Naive B cell (primary cell): Measurements from ENCODE around the gene NFKB1. TPM values are rescaled to one million over a fixed set of nuclear protein-coding genes. Genes with fewer than 3 reads are reported as not detected.

Experiments used
- ATAC-seq, 2 donors: fragments of 150-1000 bp; cut with Tn5 transposase; 2 replicates each; pipeline ENCODE4 v1.10.0; 2021; ENCODE audit warnings: low read depth in 2 of 2, mild to moderate bottlenecking in 2 of 2, moderate library complexity in 2 of 2
- DNase-seq: peaks from one replicate; pipeline ENCODE4 v3.0.0; 2022
- H3K27ac Mint-ChIP-seq, 6 donors: one replicate each; pipeline ENCODE4 v1.8.0; 2020 to 2022; ENCODE audit warnings: mild to moderate bottlenecking in 6 of 6, mixed read lengths in 6 of 6, moderate library complexity in 5 of 6, inconsistent platforms in 2 of 6
- H3K27me3 Mint-ChIP-seq, 3 donors: one replicate each; pipeline ENCODE4 v1.8.0; 2021 to 2022; ENCODE audit warnings: mixed read lengths in 3 of 3, mild to moderate bottlenecking in 1 of 3
- H3K36me3 Mint-ChIP-seq, 2 donors: one replicate each; pipeline ENCODE4 v1.8.0; 2020 to 2022; ENCODE audit warnings: mixed read lengths in 2 of 2, inconsistent platforms in 1 of 2, mild to moderate bottlenecking in 1 of 2
- H3K4me1 Mint-ChIP-seq, 3 donors: one replicate each; pipeline ENCODE4 v1.8.0; 2020 to 2022; ENCODE audit warnings: mixed read lengths in 3 of 3, inconsistent platforms in 1 of 3, mild to moderate bottlenecking in 1 of 3, moderate library complexity in 1 of 3
- H3K4me3 Mint-ChIP-seq, 8 donors: one replicate each; pipeline ENCODE4 v1.8.0; 2020 to 2022; ENCODE audit warnings: mild to moderate bottlenecking in 8 of 8, mixed read lengths in 8 of 8, moderate library complexity in 8 of 8, inconsistent platforms in 2 of 8
- H3K9me3 Mint-ChIP-seq, 7 donors: one replicate each; pipeline ENCODE4 v1.8.0; 2020 to 2022; ENCODE audit warnings: mixed read lengths in 7 of 7, mild to moderate bottlenecking in 5 of 7, inconsistent platforms in 2 of 7, moderate library complexity in 1 of 7
- polyA plus RNA-seq, 6 donors: library from polyadenylated mRNA; unstranded; fragments of 300-500 nt; fragmentation: Illumina TruSeq; gene quantifications; one replicate each; pipeline ENCODE4 v1.2.3, GENCODE V29; 2021; ENCODE audit warnings: low read depth in 6 of 6

The NFKB1 gene
- polyA plus RNA-seq, 6 donors from 2014 or later = 14.5 to 47.4 (median 26.2) TPM

- peaks cover 18 to 36% (median 25%) of the 10 kb centered on the region in 3 donors for H3K4me1 Mint-ChIP-seq
- peak overlapping the region in 5 of 6 donors; percentile 45 to 89 (median 79) for H3K27ac Mint-ChIP-seq
- peak overlapping the region in 1 of 8 donors; percentile 10 for H3K4me3 Mint-ChIP-seq
- no peak for DNase-seq
- no peaks in the 10 kb centered on the region for H3K27me3 Mint-ChIP-seq
- peaks cover 19 to 21% of the 10 kb centered on the region in 2 donors for H3K36me3 Mint-ChIP-seq
- H3K9me3 Mint-ChIP-seq = no peaks in the 10 kb centered on the region
- no peak for ATAC-seq
These were observed 40.5 kb downstream of the NFKB1 start for GRCh38 chr4:102541697-102542096.

DNA sequence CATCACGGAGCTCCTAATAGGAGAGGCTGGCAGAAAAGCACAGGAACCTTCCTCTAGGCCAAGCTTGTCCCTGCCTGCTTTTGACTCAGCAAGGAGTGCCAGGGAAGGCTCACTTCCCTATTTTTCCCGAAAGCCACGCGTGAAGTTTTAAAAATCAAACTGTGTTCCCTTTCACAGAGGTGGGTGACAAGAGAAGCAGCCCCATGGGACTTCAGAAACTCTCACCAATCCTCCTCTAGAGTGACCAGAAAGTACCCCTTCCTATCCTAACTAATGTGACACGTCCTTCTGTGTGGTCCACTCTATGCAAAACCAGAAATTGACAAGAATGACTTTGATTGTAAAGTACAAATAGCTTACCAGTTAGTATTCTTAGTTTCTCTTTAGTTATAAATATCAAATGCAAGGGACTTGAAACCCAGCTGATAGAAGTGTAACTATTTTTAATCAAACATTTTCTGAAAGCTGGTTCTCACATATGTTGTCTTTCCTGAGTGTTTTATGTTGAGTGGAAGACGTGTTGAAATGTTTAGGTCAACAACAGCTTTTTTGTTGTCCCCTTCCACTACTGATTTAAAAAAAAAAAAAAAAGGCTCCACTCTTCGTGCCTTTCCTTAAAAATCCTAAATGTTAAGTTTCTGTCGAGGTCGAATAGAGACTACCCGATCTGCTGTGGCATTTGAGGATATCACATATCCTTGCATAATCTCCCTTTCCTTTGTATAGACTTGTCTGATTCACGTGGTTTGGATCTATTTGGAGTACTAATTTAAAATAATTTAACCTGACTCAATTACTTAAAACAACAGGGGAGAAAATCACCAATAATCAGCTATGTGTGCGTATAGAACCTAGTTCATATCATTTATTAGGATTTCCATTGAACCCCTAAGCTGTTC lies 42.1 kb downstream of the NFKB1 start:
- peak overlapping the region in 1 of 8 donors; percentile 29 for H3K4me3 Mint-ChIP-seq
- H3K36me3 Mint-ChIP-seq = peaks cover 19 to 26% of the 10 kb centered on the region in 2 donors
- DNase-seq = no peak
- ATAC-seq = no peak
- H3K27ac Mint-ChIP-seq = peak overlapping the region in 5 of 6 donors; percentile 18 to 82 (median 38)
- H3K9me3 Mint-ChIP-seq = no peaks in the 10 kb centered on the region
- H3K27me3 Mint-ChIP-seq = no peaks in the 10 kb centered on the region
- peaks cover 24 to 44% (median 33%) of the 10 kb centered on the region in 3 donors for H3K4me1 Mint-ChIP-seq

GRCh38 chr4:102546635-102547034 lies 45.5 kb downstream of the NFKB1 start:
- H3K4me1 Mint-ChIP-seq = peaks cover 31 to 56% (median 45%) of the 10 kb centered on the region in 3 donors
- peaks cover 23 to 31% of the 10 kb centered on the region in 2 donors for H3K36me3 Mint-ChIP-seq
- peak; percentile 18 for DNase-seq
- H3K4me3 Mint-ChIP-seq = no peak overlapping the region
- H3K9me3 Mint-ChIP-seq = no peaks in the 10 kb centered on the region
- peak overlapping the region; percentile 2 to 84 (median 46) for H3K27ac Mint-ChIP-seq
- no peaks in the 10 kb centered on the region for H3K27me3 Mint-ChIP-seq
- ATAC-seq = peak; percentile 80 to 84

DNA sequence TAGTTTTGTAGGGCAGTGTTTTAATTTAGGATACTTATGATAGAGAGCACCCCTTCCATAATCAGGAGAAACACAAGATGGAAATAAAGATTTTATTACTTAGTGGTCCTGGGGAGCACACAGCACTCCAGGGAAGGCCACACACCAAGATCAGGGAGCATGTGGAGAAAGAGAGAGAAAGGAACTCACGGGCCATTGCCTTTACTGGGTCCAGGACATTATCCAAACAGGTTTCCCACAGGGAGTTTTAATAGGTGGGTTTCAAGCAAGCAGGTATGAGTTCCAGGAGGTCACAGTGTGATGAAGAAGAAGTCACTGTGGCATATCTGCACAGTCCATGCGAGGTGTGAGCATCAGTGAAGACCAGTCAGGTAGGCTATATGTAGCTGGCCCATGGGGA lies 46.8 kb downstream of the NFKB1 start:
- Mint-ChIP-seq H3K4me3 (peak overlapping the region in 1 of 8 donors; percentile 29), H3K27ac (peak overlapping the region in 5 of 6 donors; percentile 2 to 86 (median 57)), H3K36me3 (peaks cover 21 to 26% of the 10 kb centered on the region in 2 donors), H3K4me1 (peaks cover 41 to 61% (median 59%) of the 10 kb centered on the region in 3 donors), H3K27me3 (no peaks in the 10 kb centered on the region), H3K9me3 (no peaks in the 10 kb centered on the region)
- ATAC-seq = no peak
- no peak for DNase-seq

DNA sequence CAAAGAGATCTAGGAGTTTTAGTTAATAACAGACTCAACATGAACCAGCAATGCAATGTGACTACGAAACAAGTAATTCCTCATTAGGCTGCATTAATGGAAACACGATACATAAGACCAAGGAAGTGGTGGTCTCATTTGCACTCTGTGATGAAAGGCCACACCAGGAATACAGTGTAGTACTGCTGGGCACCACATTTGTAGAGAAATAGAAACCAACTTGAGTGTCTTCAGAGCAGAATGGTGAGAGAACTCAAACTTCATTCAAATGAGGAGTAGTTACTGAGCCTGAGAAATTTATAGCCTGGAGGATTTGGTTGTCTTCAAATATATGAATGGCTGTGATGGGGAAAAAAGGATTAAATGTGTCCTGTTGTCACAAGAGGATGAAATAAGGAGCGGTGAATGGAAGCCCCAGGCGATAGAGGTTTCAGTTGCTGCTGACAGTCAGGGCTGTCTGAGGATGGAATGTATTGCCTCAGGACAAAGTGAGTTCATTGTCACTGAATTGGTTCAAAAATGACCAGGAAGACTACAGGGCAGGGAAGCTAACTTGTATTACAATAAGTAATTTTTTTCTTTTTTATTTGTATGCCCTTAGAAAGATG lies 50.9 kb downstream of the NFKB1 start:
- no peaks in the 10 kb centered on the region for H3K9me3 Mint-ChIP-seq
- H3K4me1 Mint-ChIP-seq = peaks cover 35 to 46% (median 44%) of the 10 kb centered on the region in 3 donors
- no peaks in the 10 kb centered on the region for H3K27me3 Mint-ChIP-seq
- no peak for DNase-seq
- H3K4me3 Mint-ChIP-seq = peak overlapping the region in 7 of 8 donors; percentile 17 to 61 (median 50)
- peak in 1 of 2 donors; percentile 16 for ATAC-seq
- H3K27ac Mint-ChIP-seq = peak overlapping the region; percentile 54 to 86 (median 78)
- H3K36me3 Mint-ChIP-seq = peaks cover 10 to 15% of the 10 kb centered on the region in 2 donors

GRCh38 chr4:102552781-102553180 lies 51.6 kb downstream of the NFKB1 start:
- peaks cover 9 to 15% of the 10 kb centered on the region in 2 donors for H3K36me3 Mint-ChIP-seq
- no peaks in the 10 kb centered on the region for H3K9me3 Mint-ChIP-seq
- peak overlapping the region; percentile 30 to 87 (median 82) for H3K27ac Mint-ChIP-seq
- peak; percentile 62 to 81 for ATAC-seq
- H3K4me1 Mint-ChIP-seq = peaks cover 34 to 44% (median 42%) of the 10 kb centered on the region in 3 donors
- peak overlapping the region in 4 of 8 donors; percentile 26 to 58 (median 44) for H3K4me3 Mint-ChIP-seq
- no peak for DNase-seq
- H3K27me3 Mint-ChIP-seq = no peaks in the 10 kb centered on the region

- ATAC-seq (no peak), DNase-seq (no peak)
- H3K36me3 Mint-ChIP-seq = peaks cover 5 to 15% of the 10 kb centered on the region in 2 donors
- H3K27me3 Mint-ChIP-seq = no peaks in the 10 kb centered on the region
- peaks cover 36 to 47% (median 36%) of the 10 kb centered on the region in 3 donors for H3K4me1 Mint-ChIP-seq
- H3K4me3 Mint-ChIP-seq = no peak overlapping the region
- no peaks in the 10 kb centered on the region for H3K9me3 Mint-ChIP-seq
- peak overlapping the region in 4 of 6 donors; percentile 21 to 78 (median 42) for H3K27ac Mint-ChIP-seq
These were observed 52.8 kb downstream of the NFKB1 start for GRCh38 chr4:102553982-102554381.

- ATAC-seq (no peak), DNase-seq (no peak)
- Mint-ChIP-seq H3K27me3 (no peaks in the 10 kb centered on the region), H3K4me3 (no peak overlapping the region), H3K27ac (peak overlapping the region in 2 of 6 donors; percentile 16 to 18), H3K36me3 (peaks cover 5 to 15% of the 10 kb centered on the region in 2 donors), H3K4me1 (peaks cover 39 to 51% (median 41%) of the 10 kb centered on the region in 3 donors), H3K9me3 (no peaks in the 10 kb centered on the region)
These were observed 53.3 kb downstream of the NFKB1 start for GRCh38 chr4:102554482-102554881.

DNA sequence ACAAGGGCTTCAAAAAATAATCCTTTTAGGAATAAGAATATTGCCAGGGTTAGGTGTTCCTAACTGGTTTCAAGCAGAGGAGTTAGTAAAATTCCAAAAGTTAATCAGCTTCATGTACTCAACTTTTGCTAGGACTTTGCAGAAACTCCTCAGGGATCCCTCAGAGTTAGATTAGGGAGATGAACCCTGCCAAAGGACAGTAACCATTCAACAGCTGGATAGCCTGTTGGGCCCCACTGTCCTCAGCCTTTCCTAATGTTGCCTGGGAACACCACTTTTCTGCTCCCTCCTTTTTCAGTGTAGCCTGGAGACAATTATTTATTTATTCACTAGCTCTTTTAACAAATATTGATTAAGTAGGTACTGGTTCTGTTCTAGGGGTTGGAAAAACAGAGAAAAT lies 53.8 kb downstream of the NFKB1 start:
- Mint-ChIP-seq H3K27me3 (no peaks in the 10 kb centered on the region), H3K27ac (peak overlapping the region in 1 of 6 donors; percentile 16), H3K9me3 (no peaks in the 10 kb centered on the region), H3K36me3 (peaks cover 5 to 12% of the 10 kb centered on the region in 2 donors), H3K4me3 (no peak overlapping the region), H3K4me1 (peaks cover 41 to 51% (median 43%) of the 10 kb centered on the region in 3 donors)
- ATAC-seq (no peak), DNase-seq (no peak)

DNA sequence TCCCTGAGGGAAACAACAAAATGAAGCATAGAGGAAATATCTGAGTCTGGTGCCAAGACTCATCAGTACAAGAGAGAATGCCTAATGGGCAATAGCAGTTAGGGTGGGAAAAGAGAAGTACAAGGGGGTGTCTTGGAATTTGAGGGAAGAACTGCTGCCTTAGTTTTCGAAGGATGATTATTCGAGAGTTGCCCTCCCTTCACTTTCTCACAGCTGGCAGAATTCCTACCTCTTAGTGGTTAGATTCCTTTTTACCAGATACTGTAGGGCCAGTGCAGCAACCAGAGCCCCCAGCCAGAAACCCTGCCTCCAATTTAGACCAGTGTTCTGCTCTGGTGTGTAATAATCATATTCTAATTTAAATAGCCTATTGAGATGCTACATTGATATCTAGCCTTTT lies 56.5 kb downstream of the NFKB1 start:
- Mint-ChIP-seq H3K4me1 (peaks cover 37 to 52% (median 45%) of the 10 kb centered on the region in 3 donors), H3K9me3 (no peaks in the 10 kb centered on the region), H3K36me3 (peaks cover 0 to 6% of the 10 kb centered on the region in 2 donors), H3K4me3 (no peak overlapping the region), H3K27ac (peak overlapping the region in 1 of 6 donors; percentile 37), H3K27me3 (no peaks in the 10 kb centered on the region)
- no peak for DNase-seq
- no peak for ATAC-seq

DNA sequence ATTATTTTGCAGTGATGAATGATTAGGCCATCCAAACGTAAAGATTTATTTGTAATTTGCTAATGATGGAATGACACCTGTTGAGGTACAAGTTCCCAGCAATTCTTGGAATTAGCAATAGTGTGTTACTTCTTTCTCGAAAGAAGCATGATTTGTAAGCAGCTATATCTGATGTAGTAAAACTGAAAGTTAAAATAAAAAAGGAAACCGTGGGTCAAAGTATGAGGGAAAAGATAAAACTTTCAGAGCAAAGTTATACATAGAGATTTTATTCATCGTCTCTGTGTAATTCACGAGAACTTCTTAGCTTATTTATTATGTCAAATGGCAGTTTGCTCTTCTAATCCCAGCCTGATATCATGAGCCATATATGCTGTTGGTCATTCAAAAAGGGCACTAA lies 59.0 kb downstream of the NFKB1 start:
- H3K27me3 Mint-ChIP-seq = no peaks in the 10 kb centered on the region
- peaks cover 49 to 54% (median 51%) of the 10 kb centered on the region in 3 donors for H3K4me1 Mint-ChIP-seq
- ATAC-seq = no peak
- peak overlapping the region in 4 of 6 donors; percentile 13 to 85 (median 65) for H3K27ac Mint-ChIP-seq
- no peaks in the 10 kb centered on the region for H3K9me3 Mint-ChIP-seq
- no peak for DNase-seq
- H3K36me3 Mint-ChIP-seq = peaks cover 0 to 8% of the 10 kb centered on the region in 2 donors
- H3K4me3 Mint-ChIP-seq = peak overlapping the region in 5 of 8 donors; percentile 1 to 49 (median 28)

DNA sequence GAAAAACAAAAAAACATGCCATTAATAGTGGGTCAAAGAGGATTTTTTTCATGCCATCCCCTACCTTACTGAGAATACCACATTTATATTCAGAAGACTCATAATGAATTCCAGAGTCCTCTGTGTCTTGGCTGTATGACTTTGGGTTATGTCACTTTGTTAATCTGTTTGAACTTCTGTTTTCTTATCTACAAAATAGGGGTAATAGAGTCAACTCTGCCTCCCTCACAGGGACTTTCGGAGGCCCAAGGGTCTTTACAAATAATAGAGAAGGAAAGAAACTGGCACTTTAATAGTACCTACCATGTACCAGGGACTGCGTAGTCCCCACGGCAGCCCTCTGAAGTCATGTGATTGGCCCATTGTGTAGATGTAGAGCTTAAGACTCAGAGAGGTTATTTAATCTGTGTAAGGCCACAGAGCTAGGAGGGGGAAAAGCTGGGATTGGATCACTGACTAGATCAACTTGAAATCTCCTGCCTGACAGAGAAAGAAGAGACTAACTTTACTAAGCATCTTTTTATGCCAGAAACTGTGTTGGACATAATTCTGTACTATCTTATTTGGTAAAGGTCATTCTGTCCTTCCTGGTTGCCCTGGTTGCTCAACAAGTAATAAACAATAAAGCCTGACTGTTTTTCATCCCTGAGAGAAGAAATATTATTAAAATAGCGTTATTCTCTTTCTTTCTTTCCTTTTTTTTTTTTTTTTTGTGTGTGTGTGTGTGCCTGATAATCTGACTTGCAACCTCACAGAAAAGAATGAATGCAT lies 59.6 kb downstream of the NFKB1 start:
- Mint-ChIP-seq H3K36me3 (peaks cover 0 to 8% of the 10 kb centered on the region in 2 donors), H3K27me3 (no peaks in the 10 kb centered on the region), H3K4me1 (peaks cover 54 to 57% (median 55%) of the 10 kb centered on the region in 3 donors), H3K27ac (peak overlapping the region; percentile 35 to 85 (median 66)), H3K4me3 (peak overlapping the region in 4 of 8 donors; percentile 1 to 49 (median 15)), H3K9me3 (no peaks in the 10 kb centered on the region)
- DNase-seq (no peak), ATAC-seq (no peak)

DNA sequence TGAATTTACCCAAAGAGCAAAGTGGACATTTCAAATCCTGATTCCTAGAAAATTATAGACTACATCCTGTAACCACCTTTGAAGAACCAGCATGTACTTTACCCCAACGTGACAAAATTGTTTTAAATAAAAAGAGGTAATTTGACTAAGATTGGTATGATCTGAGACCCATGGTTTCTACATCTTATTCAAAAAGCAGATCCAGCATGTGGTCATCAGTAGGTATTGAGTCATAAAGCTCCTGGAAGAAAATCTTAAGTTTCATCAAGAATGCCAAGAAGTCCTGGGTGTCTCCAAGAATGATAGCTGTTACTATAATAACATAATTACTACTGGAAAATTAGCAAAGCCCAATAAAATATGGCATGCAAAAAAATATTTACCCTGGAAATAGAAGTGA lies 61.8 kb downstream of the NFKB1 start:
- peaks cover 57 to 65% (median 57%) of the 10 kb centered on the region in 3 donors for H3K4me1 Mint-ChIP-seq
- DNase-seq (no peak), ATAC-seq (no peak)
- H3K4me3 Mint-ChIP-seq = no peak overlapping the region
- H3K36me3 Mint-ChIP-seq = peaks cover 0 to 8% of the 10 kb centered on the region in 2 donors
- H3K9me3 Mint-ChIP-seq = no peaks in the 10 kb centered on the region
- peak overlapping the region in 3 of 6 donors; percentile 11 to 63 (median 46) for H3K27ac Mint-ChIP-seq
- no peaks in the 10 kb centered on the region for H3K27me3 Mint-ChIP-seq
